OCI-LY1 (cell line): ENCODE data around the gene CHPF.

Source experiments
- CTCF ChIP-seq: fragments of 200-600 bp; sonication (generic), shearing (Covaris generic); IDR thresholded peaks from 2 replicates; pipeline ENCODE4 v1.5.1; 2017; ENCODE audit warnings: mild to moderate bottlenecking, antibody characterized with exemption, low read length, moderate library complexity, mixed read lengths
- EZH2 ChIP-seq: fragments of 200-600 bp; sonication (generic), shearing (Covaris generic); IDR thresholded peaks from 2 replicates; pipeline ENCODE4 v1.8.0; 2017; ENCODE audit warnings: borderline replicate concordance, mixed run types, mild to moderate bottlenecking, antibody characterized with exemption, low read length, moderate library complexity, mixed read lengths

DNA sequence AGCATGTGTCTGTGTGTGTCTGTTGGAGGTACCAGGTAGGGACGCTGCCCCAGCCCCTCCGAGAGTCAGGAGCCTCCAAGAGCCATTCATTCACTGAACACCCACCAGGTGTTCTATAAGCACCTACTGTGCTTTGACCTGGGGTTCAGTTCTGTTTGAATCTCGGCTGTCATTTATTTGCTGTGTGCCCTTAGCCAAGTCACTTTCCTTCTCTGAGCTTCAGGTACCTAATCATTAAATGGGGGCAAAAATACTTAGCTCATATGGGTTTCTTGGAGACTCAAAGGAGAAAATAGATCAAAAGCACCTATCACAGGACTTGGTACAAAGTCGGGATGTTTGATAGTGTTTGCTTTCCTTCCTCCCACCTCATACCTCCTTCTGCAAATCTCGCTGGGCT lies 16.1 kb downstream of the CHPF start:
- TF ChIP-seq CTCF (no peak), EZH2 (no peak)
